SK-N-SH (cell line): ENCODE data around the gene FGF18. TPM values are rescaled to one million over a fixed set of nuclear protein-coding genes. Genes with fewer than 3 reads are reported as not detected.
A peak's percentile ranks its signal among the peaks of the same experiment; 100 is the strongest.

Experiments used
- CTCF ChIA-PET: fragments of 300-600, 350-600 bp; formaldehyde crosslinking; extraction: SDS; loops from one replicate; lab custom pipeline; 2021; lab: Yijun Ruan, JAX
- POLR2A ChIA-PET: fragments of 350-600 bp; sonication (Branson Sonifier 250); formaldehyde crosslinking; extraction: SDS; loops from one replicate; lab custom pipeline; 2020; ENCODE audit warnings: antibody characterized with exemption, inconsistent platforms; lab: Yijun Ruan, JAX
- DNase-seq: peaks from one replicate; pipeline ENCODE4 v3.0.0; 2012
- H2AFZ ChIP-seq: fragments of 200-600 bp; sonication (generic); 2 replicates; pipeline ENCODE4 v1.8.1; 2016; ENCODE audit warnings: antibody characterized with exemption, mild to moderate bottlenecking, low read depth
- H3F3A ChIP-seq: fragments of 200-600 bp; sonication (generic); replicated peaks from 2 replicates; pipeline ENCODE3; 2016; ENCODE audit warnings: antibody characterized with exemption, mild to moderate bottlenecking; ENCODE audit not compliant: insufficient read depth
- H3K27ac ChIP-seq, 2 experiments: fragments of 200-500 bp in 1 of 2; fragments of 200-600 bp in 1 of 2; sonication (Bioruptor generic) in 1 of 2; sonication (generic), shearing (Covaris generic) in 1 of 2; 2 replicates each; pipeline versions ENCODE4 v1.5.1 to v1.6.1; 2014 to 2016; ENCODE audit warnings: low read depth in 2 of 2, inconsistent platforms in 1 of 2, low read length in 1 of 2, mild to moderate bottlenecking in 1 of 2, mixed read lengths in 1 of 2
- H3K27me3 ChIP-seq: fragments of 200-600 bp; sonication (generic), shearing (Covaris generic); 2 replicates; pipeline ENCODE4 v1.6.1; 2016; ENCODE audit warnings: mixed run types; ENCODE audit not compliant: insufficient read depth
- H3K36me3 ChIP-seq, 2 experiments: fragments of 200-500 bp in 1 of 2; fragments of 200-600 bp in 1 of 2; sonication (Bioruptor generic) in 1 of 2; sonication (generic) in 1 of 2; replicated peaks in 1 of 2; 2 replicates each; pipeline versions ENCODE3 to v1.5.1; 2014 to 2016; ENCODE audit warnings: low read length in 1 of 2, mild to moderate bottlenecking in 1 of 2; ENCODE audit not compliant: insufficient read depth in 2 of 2, control insufficient read depth in 1 of 2
- H3K4me1 ChIP-seq, 2 experiments: fragments of 200-500 bp in 1 of 2; fragments of 200-600 bp in 1 of 2; sonication (Bioruptor generic) in 1 of 2; sonication (generic), shearing (Covaris generic) in 1 of 2; 2 replicates each; pipeline versions ENCODE4 v1.5.1 to v1.6.1; 2014 to 2016; ENCODE audit warnings: low read depth in 1 of 2, low read length in 1 of 2, mixed run types in 1 of 2; ENCODE audit not compliant: insufficient read depth in 2 of 2, control insufficient read depth in 1 of 2
- H3K4me2 ChIP-seq: fragments of 200-600 bp; sonication (generic), shearing (Covaris generic); 2 replicates; pipeline ENCODE4 v1.6.1; 2017; ENCODE audit warnings: mixed run types
- H3K4me3 ChIP-seq, 2 experiments: fragments of 200-500 bp in 1 of 2; fragments of 200-600 bp in 1 of 2; sonication (Bioruptor generic) in 1 of 2; sonication (generic), shearing (Covaris generic) in 1 of 2; 2 replicates each; pipeline versions ENCODE4 v1.5.1 to v1.8.1; 2014 to 2016; ENCODE audit warnings: low read depth in 2 of 2, inconsistent platforms in 1 of 2, low read length in 1 of 2, mild to moderate bottlenecking in 1 of 2, mixed read lengths in 1 of 2, moderate library complexity in 1 of 2
- H3K79me2 ChIP-seq: fragments of 200-600 bp; sonication (generic); 2 replicates; pipeline ENCODE4 v1.8.1; 2017; ENCODE audit warnings: mild to moderate bottlenecking; ENCODE audit not compliant: insufficient read depth
- H3K9ac ChIP-seq: fragments of 200-600 bp; sonication (generic); 2 replicates; pipeline ENCODE4 v1.6.1; 2017; ENCODE audit warnings: mixed run types
- H3K9me2 ChIP-seq: fragments of 200-600 bp; sonication (generic); 2 replicates; pipeline ENCODE4 v1.6.1; 2017; ENCODE audit warnings: mixed run types
- H3K9me3 ChIP-seq: fragments of 200-600 bp; sonication (generic); 2 replicates; pipeline ENCODE4 v1.6.1; 2017; ENCODE audit warnings: mixed run types, mild to moderate bottlenecking, moderate library complexity
- H4K20me1 ChIP-seq: fragments of 200-600 bp; sonication (generic); 2 replicates; pipeline ENCODE4 v1.6.1; 2017; ENCODE audit warnings: mild to moderate bottlenecking, mixed run types; ENCODE audit not compliant: insufficient read depth
- CTCF ChIP-seq: fragments of 200-600 bp; sonication (generic); IDR thresholded peaks from 2 replicates; pipeline ENCODE4 v1.6.1; 2017; ENCODE audit warnings: antibody characterized with exemption, mild to moderate bottlenecking, moderate library complexity
- MAX ChIP-seq: IDR thresholded peaks from 2 replicates; pipeline ENCODE4 v1.4.0; 2012; ENCODE audit warnings: low read depth
- MEF2A ChIP-seq: IDR thresholded peaks from 2 replicates; pipeline ENCODE4 v1.4.0; 2012; ENCODE audit warnings: low read depth, borderline replicate concordance
- MXI1 ChIP-seq: IDR thresholded peaks from 2 replicates; pipeline ENCODE4 v1.6.1; 2012; ENCODE audit warnings: mild to moderate bottlenecking, low read depth, low read length, improper control_type of control experiment
- NRF1 ChIP-seq: IDR thresholded peaks from 2 replicates; pipeline ENCODE4 v1.6.1; 2012; ENCODE audit warnings: low read depth, mild to moderate bottlenecking, low read length
- REST ChIP-seq: IDR thresholded peaks from 2 replicates; pipeline ENCODE4 v1.6.1; 2012; ENCODE audit warnings: mild to moderate bottlenecking, low read depth, low read length, moderate library complexity
- RFX5 ChIP-seq: IDR thresholded peaks from 2 replicates; pipeline ENCODE4 v1.6.1; 2012; ENCODE audit warnings: mild to moderate bottlenecking, improper control_type of control experiment, low read length
- SMC3 ChIP-seq: IDR thresholded peaks from 2 replicates; pipeline ENCODE4 v1.6.1; 2012; ENCODE audit warnings: low read depth, low read length, improper control_type of control experiment
- TAF1 ChIP-seq: IDR thresholded peaks from 2 replicates; pipeline ENCODE4 v1.6.1; 2012; ENCODE audit warnings: low read depth, mild to moderate bottlenecking, low read length, moderate library complexity, borderline replicate concordance
- TEAD4 ChIP-seq: IDR thresholded peaks from 2 replicates; pipeline ENCODE4 v1.4.0; 2012; ENCODE audit warnings: mild to moderate bottlenecking, borderline replicate concordance; ENCODE audit not compliant: insufficient read depth
- USF1 ChIP-seq: IDR thresholded peaks from 2 replicates; pipeline ENCODE4 v1.4.0; 2012; ENCODE audit warnings: low read depth, borderline replicate concordance
- WGBS: methylation state at CpG from one replicate; pipeline ENCODE4 v1.1.6; 2017; ENCODE audit warnings: low lambda C conversion rate; 5-methylcytosine and 5-hydroxymethylcytosine counted together
- polyA plus RNA-seq, 3 experiments: library from polyadenylated mRNA; depleted of rRNA; stranded (reverse); fragments of >200 nt; gene quantifications; 2 replicates each; pipeline ENCODE4 v1.2.3, GENCODE V29; 2012
- TF ChIP-seq, protein P1 (sequence below): fragments of 150-350 bp; IDR thresholded peaks from 2 replicates; pipeline ENCODE4 v1.6.1; 2016; ENCODE audit warnings: mild to moderate bottlenecking, low read depth, low read length
- TF ChIP-seq, protein P2 (sequence below): IDR thresholded peaks from 2 replicates; pipeline ENCODE4 v1.4.0; 2012; ENCODE audit warnings: low read depth, borderline replicate concordance

The FGF18 gene
- polyA plus RNA-seq, 1 of the 3 experiments (the other 2 are of a cell fraction), result 0.89 TPM

- Histone ChIP-seq H3F3A (no peaks in the 10 kb centered on the region), H3K27me3 (no peaks in the 10 kb centered on the region), H4K20me1 (no peaks in the 10 kb centered on the region)
- DNase-seq, result no peak
- CTCF ChIA-PET, result no interaction called here
- TF ChIP-seq TEAD4, result no peak
- TF ChIP-seq MXI1, result no peak
- no peak for TF ChIP-seq TAF1
- no peak for TF ChIP-seq MAX
- TF ChIP-seq SMC3, result no peak
- TF ChIP-seq, protein P1, sequence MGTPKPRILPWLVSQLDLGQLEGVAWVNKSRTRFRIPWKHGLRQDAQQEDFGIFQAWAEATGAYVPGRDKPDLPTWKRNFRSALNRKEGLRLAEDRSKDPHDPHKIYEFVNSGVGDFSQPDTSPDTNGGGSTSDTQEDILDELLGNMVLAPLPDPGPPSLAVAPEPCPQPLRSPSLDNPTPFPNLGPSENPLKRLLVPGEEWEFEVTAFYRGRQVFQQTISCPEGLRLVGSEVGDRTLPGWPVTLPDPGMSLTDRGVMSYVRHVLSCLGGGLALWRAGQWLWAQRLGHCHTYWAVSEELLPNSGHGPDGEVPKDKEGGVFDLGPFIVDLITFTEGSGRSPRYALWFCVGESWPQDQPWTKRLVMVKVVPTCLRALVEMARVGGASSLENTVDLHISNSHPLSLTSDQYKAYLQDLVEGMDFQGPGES, result no peak
- TF ChIP-seq USF1, result no peak
- TF ChIP-seq CTCF, result no peak
- TF ChIP-seq, protein P2, sequence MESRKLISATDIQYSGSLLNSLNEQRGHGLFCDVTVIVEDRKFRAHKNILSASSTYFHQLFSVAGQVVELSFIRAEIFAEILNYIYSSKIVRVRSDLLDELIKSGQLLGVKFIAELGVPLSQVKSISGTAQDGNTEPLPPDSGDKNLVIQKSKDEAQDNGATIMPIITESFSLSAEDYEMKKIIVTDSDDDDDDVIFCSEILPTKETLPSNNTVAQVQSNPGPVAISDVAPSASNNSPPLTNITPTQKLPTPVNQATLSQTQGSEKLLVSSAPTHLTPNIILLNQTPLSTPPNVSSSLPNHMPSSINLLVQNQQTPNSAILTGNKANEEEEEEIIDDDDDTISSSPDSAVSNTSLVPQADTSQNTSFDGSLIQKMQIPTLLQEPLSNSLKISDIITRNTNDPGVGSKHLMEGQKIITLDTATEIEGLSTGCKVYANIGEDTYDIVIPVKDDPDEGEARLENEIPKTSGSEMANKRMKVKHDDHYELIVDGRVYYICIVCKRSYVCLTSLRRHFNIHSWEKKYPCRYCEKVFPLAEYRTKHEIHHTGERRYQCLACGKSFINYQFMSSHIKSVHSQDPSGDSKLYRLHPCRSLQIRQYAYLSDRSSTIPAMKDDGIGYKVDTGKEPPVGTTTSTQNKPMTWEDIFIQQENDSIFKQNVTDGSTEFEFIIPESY, result no peak
- TF ChIP-seq RFX5, result no peak
- no peak for TF ChIP-seq NRF1
- no peak for TF ChIP-seq MEF2A
- TF ChIP-seq REST, result no peak
- TF ChIP-seq, all 33 proteins: peak for 0
- 70% methylated on average over 75 of the region's 88 CpGs for WGBS
- Histone ChIP-seq H3K27ac (peak overlapping the region; percentile 28 to 54; a peak in 3 of 4 replicates), H3K4me3 (no peak overlapping the region), H3K9me2 (no peaks in the 10 kb centered on the region), H3K4me1 (no peaks in the 10 kb centered on the region; a peak in 1 of 4 replicates), H3K79me2 (no peaks in the 10 kb centered on the region), H3K9me3 (no peaks in the 10 kb centered on the region), H3K4me2 (no peak overlapping the region), H3K36me3 (no peaks in the 10 kb centered on the region), H2AFZ (no peak overlapping the region), H3K9ac (no peak overlapping the region)
- POLR2A ChIA-PET, result no interaction called here
Observed at GRCh38 chr5:171450423-171451331, 31.2 kb downstream of the FGF18 start.
